Suppressor macrophage (primary cell): ENCODE results near the gene GAB3.
"Not testable (repeated sequence)": the region's sequence is repeated elsewhere in the genome, so short reads cannot be mapped to it uniquely, and the experiment has no call there.

Experiments
- DNase-seq, 4 experiments: peaks; one replicate each; pipeline ENCODE4 v3.0.0-alpha.2; 2020 to 2022

GAB3 gene

GRCh38 chrX:154655786-154656185 lies 95.1 kb downstream of the GAB3 start:
- DNase-seq: no peak

DNA sequence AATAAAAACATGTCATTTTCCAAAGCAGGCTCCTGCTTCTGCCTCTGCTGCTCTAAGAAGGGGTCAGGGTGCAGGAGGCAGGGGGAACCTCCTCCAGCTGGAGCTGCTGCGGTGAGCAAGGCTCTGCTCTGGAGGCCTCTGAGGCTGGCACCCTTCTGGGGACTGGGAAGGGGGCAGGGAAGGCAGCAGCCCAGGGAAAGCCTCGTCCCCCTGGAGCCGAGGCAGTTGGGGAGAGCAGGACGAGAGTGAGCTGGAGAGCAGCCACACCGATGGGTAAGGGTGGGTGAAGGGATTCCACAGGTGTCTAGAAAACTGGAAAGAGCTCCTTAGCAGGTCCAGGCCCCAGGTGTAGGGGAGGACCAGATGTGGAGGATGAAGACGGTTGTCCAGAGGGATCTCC lies 95.5 kb downstream of the GAB3 start:
- no peak for DNase-seq

- DNase-seq: no peak
Measured at GRCh38 chrX:154654925-154655324, 96.0 kb downstream of the GAB3 start.

GRCh38 chrX:154654372-154654771 lies 96.5 kb downstream of the GAB3 start:
- no peak for DNase-seq

GRCh38 chrX:154653413-154653812 lies 97.5 kb downstream of the GAB3 start, which contains the start of gene CTAG2:
Gene CTAG2, minus strand, starts transcription at chrX:154653579. Its CDS starts 64 bp downstream, at chrX:154653515.
- not testable (repeated sequence) for DNase-seq

GRCh38 chrX:154653048-154653401 lies 97.9 kb downstream of the GAB3 start:
- no peak for DNase-seq

DNA sequence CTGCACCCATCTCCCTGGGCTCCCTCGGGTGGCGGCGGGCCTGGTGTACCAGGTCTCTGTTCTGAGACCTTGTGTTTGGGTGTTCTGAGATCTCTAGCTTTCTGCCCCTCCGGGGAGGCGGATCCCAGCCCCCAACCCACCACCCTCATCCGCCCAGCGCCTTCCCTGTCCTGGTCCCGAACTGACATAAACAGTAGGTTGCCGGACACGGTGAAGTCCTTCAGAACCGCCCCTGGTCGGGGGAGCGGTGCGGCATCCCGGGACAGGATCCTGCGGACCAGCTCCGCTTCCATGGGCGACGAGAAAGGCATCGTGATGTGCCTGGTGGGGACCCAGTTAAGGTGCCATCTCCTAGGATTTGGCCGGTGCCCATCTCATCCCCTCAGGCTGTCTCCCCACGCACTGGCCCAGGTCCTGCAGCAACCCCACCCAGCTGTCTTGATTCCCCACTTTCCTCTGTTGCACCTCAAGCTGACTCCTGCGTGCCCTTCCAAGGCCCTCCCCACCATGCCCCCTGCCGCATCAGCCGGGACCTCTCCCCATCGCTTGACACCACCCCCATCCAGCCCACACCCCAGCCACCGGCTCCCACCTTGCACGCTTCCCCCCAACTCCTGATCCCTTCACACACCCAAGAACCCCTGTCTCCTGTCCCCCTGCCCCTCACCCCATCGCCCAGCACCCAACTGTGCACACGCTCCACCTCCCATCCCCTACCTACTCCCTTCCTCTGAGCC lies 98.4 kb downstream of the GAB3 start:
- no peak for DNase-seq

GRCh38 chrX:154650221-154650510 lies 100.7 kb downstream of the GAB3 start:
- peak; percentile 24 to 67 (median 51) for DNase-seq

DNA sequence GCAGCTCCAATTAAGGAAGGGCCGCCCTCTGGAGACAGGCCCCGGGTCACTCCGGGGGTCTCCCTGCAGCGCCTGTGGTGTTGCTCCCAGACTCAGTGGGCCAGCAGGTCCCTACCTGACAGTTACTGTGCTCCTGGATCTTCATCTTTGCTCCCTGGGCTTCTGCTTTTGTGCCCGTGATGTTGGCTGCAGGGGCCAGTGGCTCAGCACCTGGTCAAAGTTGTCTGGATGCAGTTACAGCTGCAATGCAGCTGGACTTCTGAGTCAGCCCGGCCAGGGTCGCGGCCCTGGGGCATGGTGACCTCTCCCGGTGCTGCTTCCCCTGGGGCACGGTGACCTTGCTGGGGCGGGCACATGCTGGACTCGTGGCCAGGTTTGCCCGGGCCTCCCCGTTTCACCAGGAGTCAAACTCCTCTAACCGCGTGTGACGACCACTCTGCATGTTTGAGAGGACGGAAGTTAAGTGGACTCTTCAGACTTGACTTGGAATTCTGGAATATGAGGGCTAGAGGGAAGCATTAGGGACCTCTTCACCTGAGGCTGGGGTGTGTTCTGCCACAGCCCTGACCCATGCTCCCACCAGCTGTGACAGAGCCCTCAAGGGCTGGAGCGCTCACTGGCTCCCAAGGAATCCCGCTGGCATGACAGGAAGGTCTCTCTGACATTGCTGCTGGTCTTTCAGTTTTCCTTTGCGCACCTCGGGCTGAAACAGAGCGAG lies 101.2 kb downstream of the GAB3 start:
- no peak for DNase-seq

DNA sequence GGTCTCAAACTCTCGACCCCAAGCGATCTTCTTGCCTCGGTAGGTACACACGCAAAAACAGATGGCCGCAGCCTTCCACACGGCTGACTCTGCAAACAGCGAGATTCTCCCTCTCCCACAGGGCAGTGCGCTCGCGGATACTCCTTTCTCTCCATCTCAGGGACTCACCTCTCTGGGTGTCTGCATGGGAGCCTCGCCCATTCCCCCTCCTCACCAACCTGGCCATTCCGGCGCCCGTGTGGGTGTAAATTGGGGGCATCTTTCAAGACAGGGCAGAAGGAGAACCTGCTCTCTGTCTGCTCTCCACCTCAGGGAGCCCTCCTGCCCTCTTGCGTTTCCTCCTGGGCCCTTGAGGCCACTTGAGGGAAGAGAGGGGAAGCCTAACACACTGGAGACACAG lies 101.9 kb downstream of the GAB3 start:
- no peak for DNase-seq

- not testable (repeated sequence) for DNase-seq
Measured at GRCh38 chrX:154645745-154646378, 105.0 kb downstream of the GAB3 start.

DNA sequence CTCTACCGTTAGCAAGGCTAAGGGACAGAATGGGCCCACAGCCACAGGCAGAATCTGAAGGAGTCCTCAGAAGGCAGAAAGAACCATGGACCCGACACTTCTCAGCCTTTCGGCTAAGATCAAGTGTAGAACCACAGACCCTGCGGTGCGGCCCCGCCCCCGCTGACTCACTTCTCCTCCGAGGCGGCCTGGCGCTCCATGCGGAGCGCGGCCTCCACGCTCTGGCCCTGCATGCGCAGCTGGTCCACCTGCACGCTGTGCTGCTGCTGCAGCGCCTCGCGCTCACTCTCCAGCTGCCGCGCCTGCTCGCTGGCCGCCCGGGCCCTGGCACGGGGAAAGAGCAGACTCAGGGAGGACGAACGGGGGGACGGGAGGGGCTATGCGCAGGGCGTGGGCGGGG lies 107.2 kb downstream of the GAB3 start:
- DNase-seq: not testable (repeated sequence)

DNA sequence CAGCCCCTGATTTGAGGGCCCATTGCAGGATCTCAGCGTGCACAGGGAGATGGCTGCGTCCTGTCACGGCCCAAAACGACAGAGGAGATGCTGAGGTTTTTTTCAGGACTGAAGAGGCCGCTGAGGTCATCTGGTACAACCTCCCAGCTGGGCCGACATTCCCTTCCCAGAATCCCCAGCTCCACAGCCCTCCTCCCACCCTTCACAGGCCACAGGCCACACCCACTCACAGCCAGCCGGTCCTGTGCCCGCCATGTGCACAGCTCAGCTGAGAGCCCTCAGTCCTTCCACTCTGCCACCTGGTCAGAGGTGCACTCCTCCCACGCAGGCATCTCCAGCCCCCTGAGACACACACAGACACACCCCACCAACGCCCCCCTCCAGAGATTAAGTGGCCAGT lies 109.1 kb downstream of the GAB3 start:
- not testable (repeated sequence) for DNase-seq

- not testable (repeated sequence) for DNase-seq
Measured at GRCh38 chrX:154633661-154634060, 117.2 kb downstream of the GAB3 start.

- not testable (repeated sequence) for DNase-seq
Measured at GRCh38 chrX:154630949-154631348, 119.9 kb downstream of the GAB3 start.

DNA sequence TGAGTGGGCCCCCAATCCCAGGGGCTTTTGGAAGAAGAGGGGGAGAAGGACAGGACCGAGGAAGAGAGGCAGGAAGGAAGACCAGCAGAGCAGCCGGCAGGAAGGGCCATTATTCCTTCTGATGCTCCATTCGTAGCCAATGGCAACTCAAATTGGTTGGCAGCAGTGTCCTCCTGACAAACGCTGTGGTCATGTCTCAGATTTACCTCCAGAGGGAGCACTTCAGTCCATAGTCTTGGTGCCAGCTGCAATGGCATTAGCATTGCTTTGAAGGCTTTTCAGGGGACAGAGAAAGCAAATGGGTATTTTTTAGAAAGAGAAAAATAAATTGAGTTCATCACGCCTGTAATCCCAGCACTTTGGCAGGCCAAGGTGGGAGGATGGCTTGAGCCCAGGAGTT lies 121.9 kb downstream of the GAB3 start:
- DNase-seq: not testable (repeated sequence)
